K562 (cell line): ENCODE results near the gene USP16. TPM values are rescaled to one million over a fixed set of nuclear protein-coding genes. Genes with fewer than 3 reads are reported as not detected.

ENCODE experiments used
- CBFA2T3 ChIP-seq: fragments of 450-650 bp; IDR thresholded peaks from 2 replicates; pipeline ENCODE4 v1.6.1; 2017
- E4F1 ChIP-seq: fragments of 250-450 bp; sonication (Bioruptor Pico); IDR thresholded peaks from 2 replicates; pipeline ENCODE4 v1.5.0; 2021; ENCODE audit warnings: mild to moderate bottlenecking, borderline replicate concordance
- IRF1 ChIP-seq: sonication (generic); formaldehyde crosslinking; IDR thresholded peaks from 2 replicates; pipeline ENCODE4 v1.8.0; 2022; ENCODE audit warnings: missing genetic modification reagents, mild to moderate bottlenecking, borderline replicate concordance
- KLF1 ChIP-seq: fragments of 450-650 bp; IDR thresholded peaks from 2 replicates; pipeline ENCODE4 v1.6.1; 2016; ENCODE audit warnings: missing genetic modification characterization, missing compliant biosample characterization
- NRF1 ChIP-seq, 2 experiments: fragments of 450-650 bp; IDR thresholded peaks in 1 of 2; conservative IDR thresholded peaks in 1 of 2; 2 replicates each; pipeline ENCODE4 v1.6.1; 2014; ENCODE audit warnings: mild to moderate bottlenecking in 2 of 2
- PHTF2 ChIP-seq: fragments of 250-450 bp; sonication (Bioruptor Pico); IDR thresholded peaks from 2 replicates; pipeline ENCODE4 v1.5.0; 2021; ENCODE audit warnings: mild to moderate bottlenecking
- POLR2H ChIP-seq: IDR thresholded peaks from 2 replicates; pipeline ENCODE4 v1.6.1; 2016; ENCODE audit warnings: missing genetic modification characterization, low read depth, mild to moderate bottlenecking, control low read depth, missing compliant biosample characterization, moderate library complexity
- RFX5 ChIP-seq: IDR thresholded peaks from 2 replicates; pipeline ENCODE4 v1.6.1; 2011; ENCODE audit warnings: low read depth, mild to moderate bottlenecking, improper control_type of control experiment, low read length
- TOE1 ChIP-seq, 2 experiments: fragments of 450-650 bp in 1 of 2; sonication (generic) in 1 of 2; formaldehyde crosslinking in 1 of 2; IDR thresholded peaks; 2 replicates each; pipeline versions ENCODE4 v1.7.1 to v1.8.0; 2016 to 2022; ENCODE audit warnings: borderline replicate concordance in 2 of 2, mild to moderate bottlenecking in 2 of 2, antibody characterized with exemption in 1 of 2, inconsistent platforms in 1 of 2, low read depth in 1 of 2, missing genetic modification reagents in 1 of 2, moderate library complexity in 1 of 2
- ZBTB40 ChIP-seq, 2 experiments: fragments of 450-650 bp in 1 of 2; sonication (generic) in 1 of 2; formaldehyde crosslinking in 1 of 2; IDR thresholded peaks; 2 replicates each; pipeline versions ENCODE4 v1.7.1 to v1.9.0; 2016 to 2022; ENCODE audit warnings: inconsistent platforms in 1 of 2, mild to moderate bottlenecking in 1 of 2, missing genetic modification reagents in 1 of 2
- ZNF124 ChIP-seq: sonication (generic); formaldehyde crosslinking; IDR thresholded peaks from 2 replicates; pipeline ENCODE4 v1.8.1; 2022; ENCODE audit warnings: missing genetic modification reagents
- ZNF764 ChIP-seq: fragments of 250-450 bp; sonication (Bioruptor Pico); IDR thresholded peaks from 2 replicates; pipeline ENCODE4 v1.4.0; 2020; ENCODE audit warnings: low read depth, mild to moderate bottlenecking, moderate library complexity
- polyA plus RNA-seq, 8 experiments: library from polyadenylated mRNA; depleted of rRNA in 4 of 8; stranded (reverse) in 5 of 8; unstranded in 3 of 8; fragments of >200 nt; fragmentation: Nextera tagmentation in 2 of 8; fragmentation: Illumina TruSeq in 1 of 8; extraction: Ambion mirVana in 2 of 8; extraction: Trizol in 1 of 8; gene quantifications; 2 replicates each; pipeline versions ENCODE4 v1.2.1 to v1.2.3, GENCODE V29; 2011 to 2014; ENCODE audit warnings: inconsistent platforms in 1 of 8, missing spikeins in 1 of 8
- total RNA-seq, 7 experiments: library from RNA; depleted of rRNA in 6 of 7; stranded (reverse); fragments of >200 nt in 6 of 7; fragmentation: Illumina TruSeq in 2 of 7; extraction: Trizol in 2 of 7; gene quantifications; 2 replicates each; pipeline versions ENCODE4 v1.2.1 to v1.2.3, GENCODE V29; 2011 to 2021; ENCODE audit warnings: low replicate concordance in 1 of 7

Gene USP16
- total and polyA plus RNA-seq, 9 of the 15 experiments (the other 6 are each of a cell fraction or from before 2014, with no cell fraction given): 38.4 to 90.9 (median 62.8) TPM

GRCh38 chr21:29073222-29074006, 48.9 kb downstream of the USP16 start, which contains the start of gene CCT8 (continued):
- peak; percentile 81 for TF ChIP-seq TOE1 (IDR thresholded peaks at IDR 0.05; ENCODE audit: borderline replicate concordance)
- no peak for TF ChIP-seq TOE1 (CRISPR knock-in tag; IDR thresholded peaks at IDR 0.05; ENCODE audit: borderline replicate concordance, low read depth)
- TF ChIP-seq ZNF124 (CRISPR knock-in tag): no peak
- TF ChIP-seq POLR2H: peak; percentile 89
- TF ChIP-seq CBFA2T3: peak; percentile 65; the same call in 1 of the 2 replicates
- TF ChIP-seq IRF1 (CRISPR knock-in tag): no peak
- peak; percentile 38; the same call in 1 of the 2 replicates for TF ChIP-seq KLF1 (tag)
- TF ChIP-seq NRF1 (conservative IDR thresholded peaks at IDR 0.05 in 1 of 2, IDR thresholded peaks at IDR 0.05 in 1 of 2): peak; percentile 97 to 98
- 0 out of 2 replicates have a peak, but pooled peaks have one; percentile 33 for TF ChIP-seq RFX5
- no peak for TF ChIP-seq E4F1 (CRISPR knock-in tag)
- 0 out of 2 replicates have a peak, but pooled peaks have one; percentile 8 for TF ChIP-seq PHTF2
- peak; percentile 53; the same call in 1 of the 2 replicates for TF ChIP-seq ZBTB40 (IDR thresholded peaks at IDR 0.05)
- no peak for TF ChIP-seq ZBTB40 (CRISPR knock-in tag; IDR thresholded peaks at IDR 0.05)
- TF ChIP-seq ZNF764: no peak
